Testis (tissue), 2 donors: Measurements from ENCODE around the gene RAP2A.

ENCODE experiments used
- CTCF ChIP-seq, 3 experiments: fragments of 450-650 bp in 2 of 3; fragments of 200-600 bp in 1 of 3; sonication (generic) in 1 of 3; IDR thresholded peaks; one replicate each; pipeline ENCODE4 v1.5.1; 2016 to 2019; ENCODE audit warnings: antibody characterized with exemption in 3 of 3, mild to moderate bottlenecking in 2 of 3, moderate library complexity in 1 of 3
- POLR2A ChIP-seq: fragments of 450-650 bp; IDR thresholded peaks from one replicate; pipeline ENCODE4 v1.6.1; 2017; ENCODE audit warnings: antibody characterized with exemption, mild to moderate bottlenecking, moderate library complexity

GRCh38 chr13:97490702-97491307 is 56.8 kb downstream of the RAP2A start:
- TF ChIP-seq CTCF (IDR thresholded peaks at IDR 0.05) (no peak), POLR2A (no peak)
